OCI-LY3 (cell line): ENCODE data around the gene AGBL1.

Source experiments
- H2AFZ ChIP-seq: fragments of 200-600, 300-600 bp; shearing (Covaris generic); 2 replicates; pipeline ENCODE4 v1.6.0; 2014; ENCODE audit warnings: antibody characterized with exemption, low read depth, low read length
- H3K27ac ChIP-seq: fragments of 200-600, 300-600 bp; sonication (generic); 2 replicates; pipeline ENCODE4 v1.5.1; 2014; ENCODE audit warnings: mild to moderate bottlenecking, low read length, moderate library complexity, mixed read lengths
- H3K27me3 ChIP-seq: fragments of 200-600, 300-600 bp; sonication (generic); 2 replicates; pipeline ENCODE4 v1.6.1; 2014; ENCODE audit warnings: low read depth, low read length, mixed read lengths
- H3K36me3 ChIP-seq: fragments of 200-600, 300-600 bp; sonication (generic); replicated peaks from 2 replicates; pipeline ENCODE3; 2014; ENCODE audit warnings: low read depth, low read length, mixed read lengths
- H3K4me1 ChIP-seq: fragments of 300-600, 200-600 bp; sonication (generic); 2 replicates; pipeline ENCODE4 v1.6.1; 2014; ENCODE audit warnings: low read length, mixed read lengths
- H3K4me2 ChIP-seq: fragments of 200-600, 300-600 bp; sonication (generic); 2 replicates; pipeline ENCODE4 v1.6.1; 2014; ENCODE audit warnings: low read length, mixed read lengths
- H3K4me3 ChIP-seq: fragments of 300-600, 200-600 bp; sonication (generic); 2 replicates; pipeline ENCODE4 v1.5.1; 2014; ENCODE audit warnings: antibody characterized with exemption, mild to moderate bottlenecking, low read length, moderate library complexity
- H3K79me2 ChIP-seq: fragments of 300-600, 200-600 bp; shearing (Covaris generic); 2 replicates; pipeline ENCODE4 v1.6.1; 2014; ENCODE audit warnings: mild to moderate bottlenecking, low read length, mixed read lengths
- H3K9ac ChIP-seq: fragments of 300-600, 200-600 bp; shearing (Covaris generic); 2 replicates; pipeline ENCODE4 v1.6.0; 2014; ENCODE audit warnings: mild to moderate bottlenecking, low read length, moderate library complexity
- H3K9me3 ChIP-seq: fragments of 200-600, 300-600 bp; shearing (Covaris generic); 2 replicates; pipeline ENCODE4 v1.6.1; 2014; ENCODE audit warnings: low read length, mixed read lengths; ENCODE audit not compliant: insufficient read depth
- H4K20me1 ChIP-seq: fragments of 200-600, 300-600 bp; sonication (generic); 2 replicates; pipeline ENCODE4 v1.6.1; 2016; ENCODE audit warnings: low read length, mixed read lengths; ENCODE audit not compliant: insufficient read depth
- CTCF ChIP-seq: fragments of 200-600, 300-600 bp; sonication (generic); IDR thresholded peaks from 2 replicates; pipeline ENCODE4 v1.5.1; 2014; ENCODE audit warnings: antibody characterized with exemption, low read length, low read depth
- EZH2phosphoT487 ChIP-seq: fragments of 200-600 bp; shearing (Covaris generic); IDR thresholded peaks from 2 replicates; pipeline ENCODE4 v1.6.1; 2018; ENCODE audit warnings: antibody characterized with exemption, mixed run types, low read depth

AGBL1 gene

DNA sequence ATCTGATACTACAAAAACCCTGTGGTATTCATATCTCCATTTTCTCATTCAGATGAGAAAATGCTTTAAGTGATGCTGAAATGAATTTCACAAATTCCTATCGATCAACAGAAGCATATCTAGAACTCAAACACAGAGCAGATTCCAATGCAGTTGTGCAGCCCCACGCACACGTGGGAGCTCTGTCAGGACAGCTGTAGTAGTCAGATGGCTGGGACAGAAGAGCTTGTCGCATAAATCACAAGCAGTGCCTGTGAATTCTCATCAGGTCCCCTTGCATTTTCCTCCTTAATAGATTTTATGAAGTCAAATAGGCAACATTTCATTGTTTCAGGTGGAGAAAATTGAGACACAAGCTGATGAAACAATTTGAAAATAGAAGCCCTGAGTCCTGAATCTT, 792.3 kb downstream of the AGBL1 start:
- H3K79me2 ChIP-seq = no peaks in the 10 kb centered on the region
- H3K4me3 ChIP-seq = no peak overlapping the region
- H3K27ac ChIP-seq = no peak overlapping the region
- H4K20me1 ChIP-seq = no peaks in the 10 kb centered on the region
- H3K36me3 ChIP-seq = no peaks in the 10 kb centered on the region
- TF ChIP-seq EZH2phosphoT487 = no peak
- TF ChIP-seq CTCF = no peak
- no peaks in the 10 kb centered on the region for H3K27me3 ChIP-seq
- no peak overlapping the region for H2AFZ ChIP-seq
- H3K9me3 ChIP-seq = no peaks in the 10 kb centered on the region
- H3K4me1 ChIP-seq = no peaks in the 10 kb centered on the region
- no peak overlapping the region for H3K9ac ChIP-seq
- H3K4me2 ChIP-seq = no peak overlapping the region

DNA sequence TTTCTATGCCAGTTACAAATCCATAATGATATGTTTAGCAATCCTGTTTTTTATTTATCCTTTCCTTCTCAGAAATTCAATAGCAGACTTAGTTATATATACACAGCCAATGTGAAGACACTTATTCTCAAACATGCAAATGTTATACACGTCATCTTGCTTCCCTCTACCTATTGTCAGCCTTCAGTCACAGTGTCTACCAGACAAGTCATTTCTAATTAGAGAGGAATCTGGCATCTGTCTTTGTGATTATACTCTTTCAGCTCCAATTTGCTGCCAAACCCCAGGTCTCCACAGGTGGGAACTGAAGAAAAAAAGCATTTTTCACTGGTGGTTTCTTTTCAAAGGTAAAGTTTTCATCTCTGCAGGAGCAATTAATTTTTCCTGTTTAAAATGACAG, 793.1 kb downstream of the AGBL1 start:
- Histone ChIP-seq H3K4me1 (no peaks in the 10 kb centered on the region), H2AFZ (no peak overlapping the region), H4K20me1 (no peaks in the 10 kb centered on the region), H3K27ac (no peak overlapping the region), H3K4me3 (no peak overlapping the region), H3K27me3 (no peaks in the 10 kb centered on the region), H3K9ac (no peak overlapping the region), H3K79me2 (no peaks in the 10 kb centered on the region), H3K36me3 (no peaks in the 10 kb centered on the region), H3K9me3 (no peaks in the 10 kb centered on the region), H3K4me2 (no peak overlapping the region)
- no peak for TF ChIP-seq CTCF
- no peak for TF ChIP-seq EZH2phosphoT487

DNA sequence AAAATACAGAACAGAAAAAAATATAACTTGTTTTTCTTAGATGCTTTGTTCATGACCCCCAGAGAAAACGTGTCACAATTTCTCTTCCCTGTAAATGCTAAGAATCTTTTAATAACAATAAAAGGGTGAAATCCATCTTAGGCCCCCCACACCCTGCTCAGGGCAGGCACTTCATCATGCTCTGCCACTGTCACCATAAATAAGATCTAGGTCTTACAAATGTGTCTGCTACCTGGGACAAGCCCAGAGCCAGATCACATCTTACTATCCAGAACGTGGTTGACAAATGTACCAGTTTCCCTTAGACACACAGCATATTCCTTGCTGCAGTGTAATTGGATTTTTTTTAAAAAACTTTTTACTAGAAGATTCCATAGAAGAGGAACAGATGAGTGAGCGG, 795.4 kb downstream of the AGBL1 start:
- Histone ChIP-seq H4K20me1 (no peaks in the 10 kb centered on the region), H3K9me3 (no peaks in the 10 kb centered on the region), H3K4me1 (no peaks in the 10 kb centered on the region), H3K4me2 (no peak overlapping the region), H3K79me2 (no peaks in the 10 kb centered on the region), H3K36me3 (no peaks in the 10 kb centered on the region), H3K27me3 (no peaks in the 10 kb centered on the region), H3K4me3 (no peak overlapping the region), H3K27ac (no peak overlapping the region), H3K9ac (no peak overlapping the region), H2AFZ (no peak overlapping the region)
- no peak for TF ChIP-seq EZH2phosphoT487
- TF ChIP-seq CTCF = no peak

DNA sequence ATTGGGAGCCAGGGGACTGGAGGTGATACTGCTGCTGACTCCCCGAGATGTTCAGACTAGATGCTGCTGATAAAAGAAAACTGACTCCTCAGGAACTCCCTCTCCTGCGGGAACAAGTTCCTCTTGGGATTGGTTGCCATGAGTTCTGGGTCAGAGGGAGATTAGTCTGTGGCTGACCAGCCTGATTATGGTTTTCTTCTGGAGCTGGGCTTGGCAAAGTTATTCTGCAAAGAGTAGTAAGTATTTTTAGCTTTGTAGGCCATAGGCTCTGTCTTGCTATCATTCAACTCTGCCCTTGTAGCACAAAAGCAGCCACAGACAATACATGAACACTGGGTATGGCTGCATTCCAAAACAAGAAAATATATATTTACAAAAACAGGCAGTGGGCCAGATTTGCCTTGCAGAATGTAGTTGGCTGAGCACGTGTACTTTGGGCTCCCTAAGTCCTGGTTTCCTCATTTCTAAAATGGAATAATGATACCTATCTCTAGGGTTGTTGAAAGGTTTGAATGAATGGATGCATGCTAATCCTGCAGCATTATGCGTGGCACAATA, 796.8 kb downstream of the AGBL1 start:
- Histone ChIP-seq H3K4me3 (no peak overlapping the region), H2AFZ (no peak overlapping the region), H3K9me3 (no peaks in the 10 kb centered on the region), H3K4me2 (no peak overlapping the region), H3K79me2 (no peaks in the 10 kb centered on the region), H3K27ac (no peak overlapping the region), H4K20me1 (no peaks in the 10 kb centered on the region), H3K9ac (no peak overlapping the region), H3K27me3 (no peaks in the 10 kb centered on the region), H3K4me1 (no peaks in the 10 kb centered on the region), H3K36me3 (no peaks in the 10 kb centered on the region)
- TF ChIP-seq EZH2phosphoT487 (no peak), CTCF (no peak)
